ENCODE data around the gene BNC2. TPM values are rescaled to one million over a fixed set of nuclear protein-coding genes. Genes with fewer than 3 reads are reported as not detected.

Gene BNC2
- total and polyA plus RNA-seq, 2 of the 13 experiments (the other 11 are each of a cell fraction or from before 2014, with no cell fraction given): not detected

DNA sequence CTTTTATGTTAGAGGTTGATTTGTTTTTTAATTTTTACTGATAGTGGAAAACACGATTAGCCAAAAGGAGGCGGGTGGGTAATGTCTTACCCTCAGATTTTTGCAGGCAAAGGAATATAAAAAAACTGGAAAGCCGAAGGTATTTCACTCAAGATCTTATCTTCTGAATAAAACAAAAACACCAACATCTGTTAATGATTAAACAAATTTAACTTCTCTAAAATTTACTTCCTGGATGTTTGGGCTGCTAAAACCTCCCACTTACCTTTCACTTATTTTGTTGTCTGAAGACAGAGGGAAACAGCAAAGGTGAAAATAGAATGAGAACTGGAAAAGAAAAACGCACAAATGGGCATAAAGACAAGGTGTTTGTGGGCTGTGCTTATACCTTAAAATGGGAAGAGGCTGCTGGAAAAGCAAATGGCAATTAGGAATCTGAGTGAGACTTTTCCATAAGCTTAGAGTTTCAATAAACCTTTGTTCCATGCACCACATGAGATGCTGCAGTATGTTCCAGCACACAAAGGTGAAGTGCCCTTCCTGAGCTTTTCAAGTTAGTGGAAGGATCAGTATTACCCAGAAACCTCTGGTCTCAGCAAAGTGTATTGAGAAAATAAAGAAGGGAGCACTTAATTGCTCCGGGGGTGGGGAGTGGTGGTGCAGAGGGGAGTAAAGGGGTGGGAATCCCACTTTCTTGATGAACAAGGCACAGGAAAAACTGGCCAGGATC is 298.3 kb downstream of the BNC2 start:
- intact Hi-C loops (cut with micrococcal nuclease; ENCODE audit: unreplicated experiment): no loop called here
- in situ Hi-C loops (cut with HindIII; ENCODE audit: extremely low pct_ligation_motif_present, low pct_unique_long_range_greater_than_20kb): no loop called here
- FAIRE-seq: no peak
- no peak for DNase-seq (ENCODE audit: low spot score)
- no peaks in the 10 kb centered on the region for H4K20me1 ChIP-seq (ENCODE audit: insufficient read depth, low read length)
- no peaks in the 10 kb centered on the region; a peak in 1 of 5 replicates for H3K27me3 ChIP-seq (ENCODE audit: control insufficient read depth in 1 of 2, insufficient read depth in 2 of 2, low read length in 2 of 2)
- ATAC-seq: no peak
- no peaks in the 10 kb centered on the region for H3K36me3 ChIP-seq (replicated peaks in 1 of 2; ENCODE audit: control insufficient read depth in 1 of 2, insufficient read depth in 2 of 2, low read length in 2 of 2)
- H3K27ac ChIP-seq (ENCODE audit: extremely low read length, insufficient read depth, low read length): no peak overlapping the region
- H2AFZ ChIP-seq (ENCODE audit: low read length): no peak overlapping the region
- TF ChIP-seq FOXC1 (CRISPR knock-in tag; IDR thresholded peaks at IDR 0.05; ENCODE audit: borderline replicate concordance): no peak
- TF ChIP-seq MIXL1 (CRISPR knock-in tag; IDR thresholded peaks at IDR 0.05): no peak
- no peak for TF ChIP-seq NAIF1 (CRISPR knock-in tag; IDR thresholded peaks at IDR 0.05; ENCODE audit: borderline replicate concordance)
- TF ChIP-seq, protein P1, sequence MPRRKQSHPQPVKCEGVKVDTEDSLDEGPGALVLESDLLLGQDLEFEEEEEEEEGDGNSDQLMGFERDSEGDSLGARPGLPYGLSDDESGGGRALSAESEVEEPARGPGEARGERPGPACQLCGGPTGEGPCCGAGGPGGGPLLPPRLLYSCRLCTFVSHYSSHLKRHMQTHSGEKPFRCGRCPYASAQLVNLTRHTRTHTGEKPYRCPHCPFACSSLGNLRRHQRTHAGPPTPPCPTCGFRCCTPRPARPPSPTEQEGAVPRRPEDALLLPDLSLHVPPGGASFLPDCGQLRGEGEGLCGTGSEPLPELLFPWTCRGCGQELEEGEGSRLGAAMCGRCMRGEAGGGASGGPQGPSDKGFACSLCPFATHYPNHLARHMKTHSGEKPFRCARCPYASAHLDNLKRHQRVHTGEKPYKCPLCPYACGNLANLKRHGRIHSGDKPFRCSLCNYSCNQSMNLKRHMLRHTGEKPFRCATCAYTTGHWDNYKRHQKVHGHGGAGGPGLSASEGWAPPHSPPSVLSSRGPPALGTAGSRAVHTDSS (CRISPR knock-in tag; conservative IDR thresholded peaks at IDR 0.05): no peak
- TF ChIP-seq ZFP90 (CRISPR knock-in tag; IDR thresholded peaks at IDR 0.05; ENCODE audit: borderline replicate concordance): no peak
- no peak for TF ChIP-seq ZNF275 (CRISPR knock-in tag; IDR thresholded peaks at IDR 0.05; ENCODE audit: borderline replicate concordance)
- no peak for TF ChIP-seq FOSL1 (CRISPR knock-in tag; IDR thresholded peaks at IDR 0.05; ENCODE audit: borderline replicate concordance)
- TF ChIP-seq CENPT (CRISPR knock-in tag; IDR thresholded peaks at IDR 0.05; ENCODE audit: low read depth): no peak
- TF ChIP-seq ZHX1 (CRISPR knock-in tag; IDR thresholded peaks at IDR 0.05; ENCODE audit: low read depth): no peak
- BruUV-seq (replicated peaks): no TSS peak
- no peaks in the 10 kb centered on the region for H3K79me2 ChIP-seq (ENCODE audit: insufficient read depth, low read length)
- 16% methylated on average over 5 of the region's 5 CpGs for WGBS (ENCODE audit: low lambda C conversion rate)
- no peaks in the 10 kb centered on the region for H3K4me1 ChIP-seq (ENCODE audit: insufficient read depth, low read length)
- H3K4me3 ChIP-seq (replicated peaks in 1 of 3; ENCODE audit: insufficient read depth in 1 of 3, low read depth in 2 of 3, low read length in 3 of 3): no peak overlapping the region
- no peak overlapping the region for H3K9ac ChIP-seq (ENCODE audit: insufficient read depth, low read depth, low read length)
- H3K4me2 ChIP-seq (ENCODE audit: low read depth, low read length): no peak overlapping the region
- no peaks in the 10 kb centered on the region for H3K9me3 ChIP-seq (ENCODE audit: low read length)
- POLR2A ChIA-PET: no interaction called here
- CTCF ChIA-PET (ENCODE audit: low intra/inter-chr PET ratio, low total read pairs): no interaction called here
